WI38 (cell line): ENCODE data around the gene AMFR.

Source experiments
- H3K4me3 ChIP-seq: 2 replicates; pipeline ENCODE4 v1.5.1; 2011; ENCODE audit warnings: low read depth, mild to moderate bottlenecking, control low read depth, low read length
- TF ChIP-seq, protein P1 (sequence below): IDR thresholded peaks from 2 replicates; pipeline ENCODE4 v1.5.1; 2012; ENCODE audit warnings: low read depth, mild to moderate bottlenecking, control low read depth, low read length

Gene AMFR

DNA sequence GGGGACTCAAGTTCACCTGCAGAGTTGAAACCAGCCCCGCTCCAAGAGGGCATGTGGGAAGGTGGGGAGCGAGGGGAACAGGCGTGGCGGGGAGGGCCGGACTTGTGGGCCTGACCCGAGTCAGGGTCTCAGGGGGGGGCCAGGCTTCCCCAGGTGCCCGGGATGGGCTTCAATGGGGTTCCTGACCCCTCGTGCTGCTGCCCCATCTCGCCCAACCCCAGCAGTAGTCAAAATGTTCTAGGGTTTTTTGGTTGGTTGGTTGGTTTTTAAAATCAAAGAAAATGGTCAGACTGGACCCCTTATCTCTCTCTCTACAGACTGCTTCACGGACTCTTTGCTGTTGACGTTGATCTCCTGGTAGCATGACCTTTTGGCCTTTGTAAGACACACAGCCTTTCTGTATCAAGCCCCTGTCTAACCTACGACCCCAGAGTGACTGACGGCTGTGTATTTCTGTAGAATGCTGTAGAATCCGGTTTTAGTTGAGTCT lies 69.5 kb downstream of the AMFR start:
- peak overlapping the region; percentile 54; the same call in 1 of the 2 replicates for H3K4me3 ChIP-seq
- TF ChIP-seq, protein P1, sequence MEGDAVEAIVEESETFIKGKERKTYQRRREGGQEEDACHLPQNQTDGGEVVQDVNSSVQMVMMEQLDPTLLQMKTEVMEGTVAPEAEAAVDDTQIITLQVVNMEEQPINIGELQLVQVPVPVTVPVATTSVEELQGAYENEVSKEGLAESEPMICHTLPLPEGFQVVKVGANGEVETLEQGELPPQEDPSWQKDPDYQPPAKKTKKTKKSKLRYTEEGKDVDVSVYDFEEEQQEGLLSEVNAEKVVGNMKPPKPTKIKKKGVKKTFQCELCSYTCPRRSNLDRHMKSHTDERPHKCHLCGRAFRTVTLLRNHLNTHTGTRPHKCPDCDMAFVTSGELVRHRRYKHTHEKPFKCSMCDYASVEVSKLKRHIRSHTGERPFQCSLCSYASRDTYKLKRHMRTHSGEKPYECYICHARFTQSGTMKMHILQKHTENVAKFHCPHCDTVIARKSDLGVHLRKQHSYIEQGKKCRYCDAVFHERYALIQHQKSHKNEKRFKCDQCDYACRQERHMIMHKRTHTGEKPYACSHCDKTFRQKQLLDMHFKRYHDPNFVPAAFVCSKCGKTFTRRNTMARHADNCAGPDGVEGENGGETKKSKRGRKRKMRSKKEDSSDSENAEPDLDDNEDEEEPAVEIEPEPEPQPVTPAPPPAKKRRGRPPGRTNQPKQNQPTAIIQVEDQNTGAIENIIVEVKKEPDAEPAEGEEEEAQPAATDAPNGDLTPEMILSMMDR = no peak

DNA sequence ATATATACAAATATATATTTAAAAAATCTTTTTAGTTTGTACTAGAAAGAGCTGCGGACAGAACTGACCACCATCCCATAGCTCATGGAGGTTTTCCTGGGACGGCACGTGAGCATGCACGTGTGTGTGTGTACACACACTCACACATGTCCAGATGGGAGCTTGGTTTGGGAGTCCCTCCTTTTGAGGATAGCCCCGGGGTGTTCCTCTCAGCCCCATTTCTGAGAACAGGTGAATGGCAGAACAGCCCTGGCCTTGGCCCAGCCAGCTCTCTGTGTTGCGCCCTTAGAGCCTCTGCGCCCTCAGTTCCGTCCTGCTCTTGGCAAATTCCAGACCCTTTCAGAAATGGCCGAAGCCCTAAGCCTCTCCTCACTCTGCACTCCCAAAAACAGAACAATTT lies 70.1 kb downstream of the AMFR start:
- H3K4me3 ChIP-seq = no peak overlapping the region
- TF ChIP-seq, protein P1 = no peak

DNA sequence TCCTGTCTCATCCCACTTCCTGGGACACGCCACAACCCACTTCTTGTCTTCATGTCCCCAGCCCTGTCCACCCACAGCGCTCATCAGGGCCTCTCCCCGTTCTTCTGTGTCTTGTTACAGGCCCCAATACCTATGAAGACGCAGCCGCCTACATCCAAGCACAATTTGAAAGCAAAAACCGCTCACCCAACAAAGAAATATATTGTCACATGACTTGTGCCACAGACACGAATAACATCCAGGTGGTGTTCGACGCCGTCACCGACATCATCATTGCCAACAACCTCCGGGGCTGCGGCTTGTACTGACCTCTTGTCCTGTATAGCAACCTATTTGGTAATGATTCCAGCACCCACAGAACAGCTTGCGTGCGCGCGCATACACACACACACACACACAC lies 70.6 kb downstream of the AMFR start:
- TF ChIP-seq, protein P1 = no peak
- H3K4me3 ChIP-seq = no peak overlapping the region

DNA sequence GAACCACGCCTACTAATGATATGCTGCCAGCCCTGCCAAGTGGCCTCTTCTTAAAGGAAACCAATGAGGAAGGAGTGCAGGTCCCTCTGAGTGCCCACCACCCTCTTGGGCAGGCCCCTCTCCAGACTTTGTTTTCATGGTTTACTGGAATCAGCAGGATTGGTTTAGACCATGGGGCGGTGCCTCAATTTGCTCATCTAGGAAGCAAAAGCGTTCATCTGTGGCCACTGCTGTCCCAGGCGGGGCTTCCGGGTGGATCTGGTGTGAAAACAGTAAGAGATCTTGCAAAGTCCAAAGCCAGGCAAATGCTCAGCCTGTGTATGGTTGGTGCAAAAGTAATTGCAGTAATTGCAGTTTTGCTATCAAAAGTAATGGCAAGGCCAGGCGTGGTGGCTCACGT lies 71.3 kb downstream of the AMFR start:
- H3K4me3 ChIP-seq = no peak overlapping the region
- TF ChIP-seq, protein P1 = no peak

DNA sequence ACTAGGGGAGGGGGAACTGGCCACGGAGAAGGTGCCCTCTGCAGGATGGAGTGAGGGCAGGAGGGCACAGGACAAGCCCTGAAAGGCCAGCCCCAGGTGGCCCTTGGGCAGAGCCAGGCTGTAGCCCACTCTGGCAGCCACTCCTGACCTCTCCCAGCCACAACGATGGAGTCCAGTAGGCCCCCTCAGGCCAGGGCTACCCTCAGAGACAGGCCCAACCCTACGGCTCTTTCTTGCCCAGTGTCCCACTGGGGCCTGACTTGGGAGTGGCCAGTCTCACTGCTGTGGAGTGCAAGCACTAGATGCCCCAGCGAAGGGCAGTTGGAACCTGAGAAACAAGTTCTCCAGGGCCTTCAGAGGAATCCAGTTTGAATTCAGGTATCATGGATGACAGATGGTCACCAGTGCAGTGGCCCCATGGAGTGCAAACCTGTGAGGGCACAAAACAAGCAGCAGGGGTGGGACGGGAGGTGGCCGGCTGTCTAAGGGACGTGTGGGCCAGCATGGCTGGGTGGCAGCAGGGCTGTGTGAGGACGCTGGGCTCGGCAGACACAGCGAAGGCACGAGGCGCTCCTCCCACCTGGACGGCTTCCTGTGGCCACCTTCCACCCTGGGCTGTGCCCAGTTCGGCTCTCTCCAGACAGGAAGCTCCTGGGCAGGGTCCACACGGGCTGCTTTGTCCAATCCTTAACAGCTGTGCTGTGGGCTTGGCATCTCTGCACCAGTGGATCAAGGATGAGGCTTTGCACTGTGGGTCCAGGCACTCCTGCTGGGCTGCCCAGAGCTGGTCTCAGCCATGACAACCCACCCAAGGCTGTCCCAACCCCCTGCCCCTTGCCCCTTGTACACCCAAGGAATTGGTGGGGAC lies 72.1 kb downstream of the AMFR start:
- no peak overlapping the region for H3K4me3 ChIP-seq
- TF ChIP-seq, protein P1 = no peak

DNA sequence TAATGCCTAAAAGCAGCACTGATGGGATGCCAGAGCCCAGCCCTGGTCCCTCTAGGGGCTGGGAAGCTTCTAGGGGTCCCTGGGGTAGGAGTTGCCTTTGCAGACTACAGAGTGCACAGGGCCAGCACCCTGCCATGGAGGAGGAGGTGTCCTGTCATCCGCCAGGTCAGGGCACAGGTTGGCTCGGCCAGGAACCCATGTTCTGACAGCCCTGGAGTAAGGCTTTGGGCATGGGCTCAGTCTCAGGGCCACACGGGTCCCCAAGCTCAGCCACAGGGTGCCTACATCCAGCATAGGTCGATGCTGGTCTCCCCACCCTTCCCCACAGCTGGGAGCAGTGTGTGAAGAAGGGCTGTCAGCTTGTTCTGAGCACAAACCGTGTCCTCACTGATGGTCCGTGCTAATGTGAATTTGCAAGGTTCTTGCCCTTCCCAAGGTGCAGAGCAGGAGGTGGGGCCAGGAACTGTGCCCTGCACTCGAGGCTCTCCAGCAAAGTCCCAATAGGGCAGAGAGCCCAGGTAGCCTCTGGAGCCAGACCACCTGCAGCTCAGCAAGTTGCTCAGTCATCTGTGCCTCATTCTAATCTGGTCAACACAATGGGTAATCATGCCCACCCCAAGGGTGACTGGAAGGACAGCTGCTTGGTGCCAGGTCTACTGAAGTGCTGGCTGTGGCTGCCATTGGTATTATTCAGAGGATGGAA lies 72.8 kb downstream of the AMFR start:
- H3K4me3 ChIP-seq = no peak overlapping the region
- TF ChIP-seq, protein P1 = no peak

DNA sequence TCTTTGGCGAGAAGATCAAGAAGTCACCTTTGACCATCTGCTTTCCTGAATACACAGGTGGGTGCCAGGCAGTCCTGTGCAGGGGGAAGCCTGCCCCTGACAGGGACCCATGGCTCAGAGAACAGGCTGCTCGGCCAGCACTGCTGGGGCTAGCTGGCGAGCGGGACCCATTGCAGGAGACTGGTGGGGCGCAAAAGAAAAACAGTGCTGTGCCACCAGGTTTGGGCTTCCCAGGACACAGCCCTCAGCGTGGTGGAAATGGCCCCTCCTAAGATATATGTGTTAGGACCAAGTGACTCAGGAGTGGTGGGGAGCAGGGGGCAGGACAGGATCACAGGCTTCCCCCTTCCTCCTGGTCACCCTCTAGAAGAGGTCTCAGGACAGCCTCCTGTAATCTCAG lies 73.9 kb downstream of the AMFR start:
- no peak overlapping the region for H3K4me3 ChIP-seq
- TF ChIP-seq, protein P1 = no peak
